GM10847 (cell line): Measurements from ENCODE around the gene TMEM114.

Experiments used
- POLR2A ChIP-seq: IDR thresholded peaks from 2 replicates; pipeline ENCODE4 v1.6.1; 2011; ENCODE audit not compliant: insufficient read length; ENCODE audit errors: extremely low read depth

The TMEM114 gene

DNA sequence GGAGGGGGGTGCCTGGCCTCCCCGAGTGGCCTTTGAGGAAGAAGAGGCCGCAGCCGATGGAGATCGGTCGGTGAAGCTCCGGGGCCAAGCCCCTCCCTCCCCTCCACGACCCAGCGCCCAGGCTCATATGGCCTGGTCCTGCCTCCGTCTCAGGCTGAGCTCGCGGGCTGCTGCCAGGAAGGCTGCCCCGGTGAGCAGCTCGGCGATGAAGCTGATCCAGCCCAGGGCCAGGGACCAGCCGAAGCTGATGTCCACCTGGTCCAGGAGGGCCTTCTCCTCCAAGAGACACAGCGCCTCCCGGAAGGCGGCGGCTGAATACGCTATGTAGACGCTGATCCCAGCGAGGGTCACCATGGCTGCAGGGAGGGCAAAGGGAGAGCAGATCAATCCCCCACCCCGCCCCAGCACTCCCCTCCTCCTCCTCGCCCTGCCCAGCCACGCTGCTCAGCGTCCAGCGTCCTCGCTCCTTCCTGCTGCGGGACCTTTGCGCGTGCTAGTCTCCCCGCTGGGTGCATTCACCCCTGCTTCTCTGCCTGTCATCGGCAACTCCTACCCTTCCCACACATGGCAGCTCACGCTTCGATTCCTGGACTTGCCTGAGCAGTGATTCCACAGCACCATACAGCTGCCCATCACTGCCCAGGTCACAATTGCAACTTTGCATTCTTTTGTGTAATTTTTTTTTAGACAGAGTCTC lies 20.5 kb downstream of the TMEM114 start:
- no peak for TF ChIP-seq POLR2A

DNA sequence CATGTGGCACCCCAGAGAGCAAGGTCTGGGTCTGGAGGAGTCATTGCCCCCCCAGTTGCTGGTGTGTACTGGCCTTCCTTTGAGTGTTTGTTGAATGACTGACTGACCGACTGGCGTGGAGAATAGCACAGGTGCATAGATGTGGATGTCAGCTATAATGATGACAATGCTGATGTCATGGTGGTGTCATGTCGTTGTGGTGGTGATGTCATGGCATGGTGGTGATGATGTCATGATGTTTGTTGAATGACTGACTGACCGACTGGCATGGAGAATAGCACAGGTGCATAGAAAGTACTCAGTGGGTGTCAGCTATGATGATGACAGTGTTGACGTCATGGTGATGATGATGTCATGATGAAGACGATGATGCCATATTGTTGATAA lies 22.1 kb downstream of the TMEM114 start:
- TF ChIP-seq POLR2A: no peak

DNA sequence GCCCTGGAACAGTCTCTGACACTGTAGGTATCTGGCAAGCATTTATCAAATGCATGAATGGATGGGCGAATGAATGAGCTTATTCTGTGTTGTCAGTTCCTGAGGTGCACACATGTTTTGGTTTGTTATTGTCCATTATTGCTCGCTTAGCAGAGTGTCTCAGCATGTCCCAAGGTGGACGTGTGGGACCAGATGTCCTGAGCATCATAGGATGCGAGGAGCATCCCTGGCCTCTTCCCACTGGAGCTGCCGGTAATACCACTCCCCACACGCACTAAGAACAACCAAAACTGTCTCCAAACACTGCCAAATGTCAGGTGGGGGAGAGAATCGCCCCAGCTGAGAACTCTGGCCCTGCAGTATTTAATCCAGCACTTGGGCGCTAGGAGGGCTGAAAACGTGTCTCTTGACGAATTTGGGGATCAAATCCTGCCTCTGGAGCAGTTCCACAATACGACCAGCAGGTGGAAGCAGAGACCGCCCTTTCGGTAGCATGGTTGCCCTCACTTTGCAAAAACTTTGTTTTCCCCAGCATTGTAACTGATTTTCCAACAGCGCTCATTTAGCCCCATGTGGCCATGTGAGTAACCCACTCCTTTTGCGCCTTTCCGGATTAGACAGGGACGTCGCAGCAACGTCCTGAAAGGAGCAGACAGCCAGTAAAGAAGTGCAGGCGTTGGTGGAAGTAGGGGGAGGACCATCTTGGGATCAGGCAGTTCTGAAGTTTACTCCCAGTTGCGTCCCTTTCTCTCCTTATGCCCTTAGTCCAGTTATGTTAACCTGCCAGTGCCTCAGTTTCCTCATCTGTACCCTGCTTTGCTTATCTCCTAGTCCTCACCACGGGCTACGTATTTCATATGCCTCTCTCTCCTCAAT lies 22.7 kb downstream of the TMEM114 start:
- no peak for TF ChIP-seq POLR2A

DNA sequence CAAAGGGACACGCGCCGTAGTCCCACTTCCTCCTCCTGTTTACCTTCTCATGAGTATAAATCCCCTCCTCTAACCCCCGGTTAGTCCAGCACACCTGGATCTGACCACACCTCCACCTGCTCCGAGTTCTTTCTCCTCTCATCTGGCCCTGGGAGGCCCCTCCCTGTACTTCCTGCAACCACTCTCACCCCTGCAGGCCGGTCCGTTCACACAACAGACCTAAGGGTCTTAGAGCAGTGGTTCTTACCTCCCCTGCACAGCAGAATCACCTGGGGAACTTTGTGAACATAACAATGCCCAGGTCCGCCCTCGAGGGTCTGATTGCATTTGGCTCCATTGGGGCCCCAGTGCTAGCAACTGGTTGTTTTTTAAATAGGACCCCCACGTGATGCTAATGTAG lies 24.8 kb downstream of the TMEM114 start:
- no peak for TF ChIP-seq POLR2A

DNA sequence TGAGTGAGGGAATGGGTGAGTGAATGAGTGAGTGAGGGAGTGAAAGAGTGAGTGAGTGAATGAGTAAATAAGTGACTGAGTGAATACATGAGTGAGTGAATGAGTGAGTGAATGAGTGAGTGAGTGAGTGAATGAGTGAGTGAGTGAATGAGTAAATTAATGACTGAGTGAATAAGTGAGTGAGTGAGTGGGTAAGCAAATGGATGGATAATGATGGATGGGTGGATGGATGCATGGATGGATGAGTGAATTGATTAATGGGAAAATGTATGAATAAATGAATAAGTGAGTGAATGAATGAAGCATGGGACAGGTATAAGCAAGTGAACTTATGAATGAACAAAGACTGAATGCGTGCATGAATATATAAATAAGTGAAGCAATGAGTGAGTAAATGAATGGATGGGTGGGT lies 25.4 kb downstream of the TMEM114 start:
- TF ChIP-seq POLR2A: no peak

DNA sequence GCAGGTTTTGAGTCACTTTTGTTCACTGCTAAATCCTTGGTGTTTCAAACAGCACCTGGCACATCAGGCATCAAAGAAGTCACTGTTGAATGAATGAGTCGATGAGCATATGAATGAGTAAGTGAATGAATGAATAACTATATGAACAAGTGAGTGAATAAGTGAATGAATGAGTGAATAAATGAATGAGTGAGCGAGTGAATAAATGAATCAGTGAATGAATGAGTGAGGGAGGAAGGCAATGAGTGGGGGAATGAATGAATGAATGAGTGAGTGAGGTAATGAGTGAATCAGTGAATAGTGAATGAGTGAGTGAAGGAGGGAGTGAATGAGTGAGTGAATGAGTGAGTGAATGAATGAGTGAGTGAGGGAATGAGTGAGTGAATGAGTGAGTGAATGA lies 28.8 kb downstream of the TMEM114 start:
- TF ChIP-seq POLR2A: no peak

DNA sequence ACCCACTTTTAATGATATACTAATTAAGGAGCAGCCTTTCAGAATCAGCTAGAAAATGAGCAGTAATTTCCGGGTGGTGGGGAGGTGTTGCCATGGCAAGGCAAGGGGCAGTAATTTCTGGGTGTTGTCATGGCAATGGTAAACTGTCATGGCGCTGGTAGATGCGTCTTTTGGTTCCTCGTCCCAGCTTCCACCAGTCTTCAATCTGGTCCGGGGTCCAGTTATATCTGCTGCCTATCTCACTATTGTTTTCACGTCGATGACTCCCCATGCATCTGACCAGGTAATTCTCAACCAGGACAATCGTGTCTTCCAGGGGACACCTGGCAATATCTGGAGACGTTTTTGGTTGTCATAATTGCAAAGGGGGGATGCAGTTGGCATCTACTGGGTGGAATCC lies 34.9 kb downstream of the TMEM114 start:
- TF ChIP-seq POLR2A: no peak

DNA sequence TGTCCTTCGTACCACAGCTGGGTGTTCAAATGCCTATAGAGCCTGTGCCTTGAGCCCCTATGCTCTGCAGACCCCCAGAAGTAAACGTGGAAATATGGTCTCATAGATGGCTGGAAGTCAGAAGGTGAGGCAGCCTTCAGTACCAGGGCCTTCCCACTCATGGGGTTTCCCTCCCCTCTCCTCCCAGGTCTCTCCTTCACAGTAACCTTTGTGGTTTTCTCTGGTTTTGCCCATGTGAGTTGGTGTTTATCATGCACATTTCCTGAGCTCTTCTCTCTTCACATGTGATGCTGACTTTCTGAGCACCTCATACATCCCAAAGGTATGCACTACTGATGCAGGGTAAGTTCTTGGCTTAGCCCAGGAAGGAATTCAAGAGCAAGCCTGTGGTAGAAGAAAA lies 35.4 kb downstream of the TMEM114 start:
- no peak for TF ChIP-seq POLR2A

DNA sequence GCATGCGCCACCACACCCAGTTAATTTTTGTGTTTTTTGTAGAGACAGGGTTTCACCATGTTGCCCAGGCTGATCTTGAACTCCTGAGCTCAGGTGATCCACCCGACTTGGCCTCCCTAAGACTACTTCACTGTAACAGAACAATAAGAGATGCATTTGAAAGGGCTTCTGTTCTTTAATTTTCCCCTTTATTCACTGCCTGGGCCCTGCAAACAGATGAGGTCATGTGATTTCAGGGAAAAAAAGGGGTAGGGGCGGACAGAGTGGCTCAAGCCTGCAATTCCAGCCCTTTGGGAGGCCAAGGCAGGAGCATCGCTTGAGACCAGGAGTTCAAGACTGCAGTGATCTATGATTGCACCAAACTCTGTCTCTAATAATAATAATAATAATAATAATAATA lies 36.3 kb downstream of the TMEM114 start:
- no peak for TF ChIP-seq POLR2A

DNA sequence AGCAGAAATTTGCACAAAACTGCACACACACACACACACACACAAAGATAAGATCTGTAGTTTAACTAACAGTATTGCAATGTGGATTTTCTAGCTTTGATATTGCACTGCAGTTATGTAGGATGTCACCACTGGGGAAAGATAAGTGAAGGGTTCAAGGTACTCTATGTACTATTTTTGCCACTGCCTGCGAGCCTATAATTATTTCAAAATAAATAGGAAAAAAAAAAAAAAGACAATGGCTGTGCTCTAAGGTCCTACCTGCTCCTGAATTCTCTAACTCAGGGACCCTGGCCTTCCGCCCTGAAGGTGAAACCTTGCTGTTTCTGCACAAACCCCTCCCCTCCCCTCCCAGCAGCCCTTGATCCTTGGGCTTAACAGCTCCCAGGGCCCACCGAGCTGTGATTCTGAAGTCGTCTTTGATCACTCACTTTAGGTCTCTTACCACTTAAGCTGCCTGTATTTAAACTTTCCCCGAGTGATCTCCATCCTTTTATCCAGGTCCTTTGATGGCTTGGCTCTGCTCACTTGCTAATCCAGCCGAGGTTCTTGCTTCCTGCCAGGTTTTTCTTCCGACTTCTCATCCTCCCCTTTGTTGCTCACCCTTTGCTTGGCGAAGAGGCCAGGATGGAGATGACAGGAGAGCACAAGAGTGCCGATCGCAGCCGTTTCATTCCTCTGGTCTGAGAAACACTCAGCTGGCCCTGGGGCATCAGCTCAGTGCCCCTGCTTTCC lies 37.7 kb downstream of the TMEM114 start:
- no peak for TF ChIP-seq POLR2A

DNA sequence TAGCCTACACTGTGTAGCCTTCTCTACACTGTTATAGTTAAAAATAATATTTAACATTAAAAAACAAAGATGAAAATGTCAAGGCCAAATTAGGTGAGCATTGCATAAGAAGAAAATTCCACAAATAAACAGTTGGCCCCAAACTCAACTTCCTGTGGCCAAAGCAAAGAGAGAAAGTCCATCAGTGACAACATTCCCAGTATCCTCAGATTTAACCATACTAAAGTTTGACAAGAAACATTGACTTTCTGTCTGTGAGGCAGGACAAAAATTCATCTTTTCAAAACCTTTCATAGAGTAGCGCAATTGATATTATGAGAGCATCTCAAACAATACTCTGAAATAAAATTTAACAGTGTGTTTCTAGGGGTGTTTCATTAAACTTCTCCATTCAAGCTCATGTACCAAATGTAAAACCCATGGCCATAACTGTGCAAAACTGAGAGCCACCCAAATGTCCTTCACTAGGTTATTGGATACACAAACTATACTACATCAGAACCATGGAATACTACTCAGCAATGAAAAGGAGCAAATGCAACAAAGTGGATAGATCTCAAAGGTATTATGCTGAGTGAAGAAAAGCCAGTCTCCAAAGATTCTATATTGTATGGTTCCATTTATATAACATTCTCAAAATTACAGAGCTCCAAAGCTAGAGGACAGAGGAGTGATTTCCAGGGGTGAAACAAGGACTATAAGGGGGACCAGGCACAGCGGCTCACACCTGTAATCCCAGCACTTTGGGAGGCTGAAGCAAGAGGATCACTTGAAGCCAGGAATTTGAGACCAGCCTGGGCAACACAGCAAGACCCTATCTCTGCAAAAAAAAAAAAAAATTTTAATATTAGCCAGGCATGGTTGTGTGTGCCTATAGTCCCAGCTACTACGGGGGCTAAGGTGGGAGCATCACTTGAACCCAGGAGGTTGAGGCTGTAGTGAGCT lies 38.7 kb downstream of the TMEM114 start:
- no peak for TF ChIP-seq POLR2A

DNA sequence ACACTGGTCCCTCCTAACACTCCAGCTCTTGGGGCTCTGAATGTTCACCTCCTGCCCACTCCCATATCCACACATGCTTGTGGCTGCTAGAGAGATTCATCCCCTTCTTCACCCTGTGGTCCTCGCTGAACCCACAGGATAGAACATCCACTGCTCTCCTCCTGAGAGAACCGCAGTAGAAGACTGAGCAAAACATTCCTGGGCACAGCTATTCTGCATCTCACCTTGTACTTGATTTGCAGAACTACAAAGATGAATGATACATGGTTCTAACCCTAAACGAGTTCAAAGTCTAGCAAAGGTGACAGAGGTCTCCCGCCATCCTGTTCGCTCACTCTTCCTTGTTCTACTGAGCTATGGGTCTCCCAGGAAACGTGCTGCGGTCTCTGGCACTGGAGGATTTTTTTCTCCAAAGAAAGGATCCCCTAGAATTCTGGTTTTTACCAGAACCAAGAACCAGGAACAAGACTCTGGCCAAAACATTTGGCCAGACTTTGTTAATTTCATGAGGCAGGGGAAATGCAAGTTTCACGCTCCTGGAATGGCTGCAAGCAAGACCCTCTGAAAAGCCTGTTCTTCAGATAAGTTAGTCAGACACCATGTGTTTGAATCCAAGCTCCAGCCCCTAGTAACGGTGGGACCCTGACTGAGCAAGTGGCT lies 39.5 kb downstream of the TMEM114 start:
- no peak for TF ChIP-seq POLR2A

DNA sequence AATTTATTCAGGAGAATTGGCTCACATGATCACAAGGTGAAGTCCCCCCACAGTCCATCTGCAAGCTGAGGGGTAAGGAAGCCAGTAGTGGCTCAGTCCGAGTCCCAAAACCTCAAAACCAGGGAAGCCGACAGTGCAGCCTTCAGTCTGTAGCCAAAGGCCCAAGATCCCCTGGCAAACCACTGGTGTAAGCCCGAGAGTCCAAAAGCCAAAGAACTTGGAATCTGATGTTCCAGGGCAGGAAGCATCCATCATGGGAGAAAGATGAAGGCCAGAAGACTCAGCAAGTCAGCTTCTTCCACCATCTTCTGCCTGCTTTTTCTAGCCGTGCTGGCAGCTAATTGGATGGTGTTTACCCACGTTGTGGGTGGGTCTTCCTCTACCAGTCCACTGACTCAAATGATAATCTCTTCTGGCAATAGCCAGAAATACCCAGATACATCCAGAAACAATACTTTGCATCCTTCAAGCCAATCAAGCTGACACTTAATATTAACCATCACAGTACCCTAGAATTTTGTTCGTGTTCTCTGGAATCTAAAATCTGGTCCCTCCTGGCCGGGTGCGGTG lies 40.4 kb downstream of the TMEM114 start:
- TF ChIP-seq POLR2A: no peak

DNA sequence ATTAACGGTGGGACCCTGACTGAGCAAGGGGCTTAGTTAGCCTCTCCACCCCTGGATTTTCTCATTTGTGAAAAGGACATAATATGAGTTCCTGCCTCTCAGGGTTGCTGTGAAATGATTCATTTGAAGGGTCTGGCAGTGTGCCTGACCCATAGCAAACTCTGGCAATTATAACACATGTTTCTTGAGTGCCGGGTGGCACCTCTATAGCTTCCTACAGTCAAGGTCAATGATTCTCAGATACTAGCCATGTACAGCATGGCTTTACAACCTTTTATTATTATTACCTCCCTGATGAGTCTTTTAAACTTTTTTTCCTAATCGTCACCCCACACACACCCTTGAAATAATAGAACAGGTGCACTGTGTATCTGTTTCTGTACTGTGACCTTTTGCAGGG lies 42.1 kb downstream of the TMEM114 start:
- no peak for TF ChIP-seq POLR2A
